Stomach (tissue), 4 donors: ENCODE data around the gene C3orf22.

Source experiments
- POLR2A ChIP-seq, 4 donors: fragments of 450-650 bp; IDR thresholded peaks; one replicate each; pipeline ENCODE4 v1.6.1; 2016; ENCODE audit warnings: antibody characterized with exemption in 4 of 4, control low read depth in 2 of 4, mild to moderate bottlenecking in 1 of 4, moderate library complexity in 1 of 4
- POLR2AphosphoS5 ChIP-seq, 3 donors: sonication (generic); formaldehyde crosslinking; IDR thresholded peaks; one replicate each; pipeline ENCODE4 v1.6.1; 2016; ENCODE audit warnings: antibody characterized with exemption in 3 of 3
- TF ChIP-seq, protein P1 (sequence below), 7 experiments: fragments of 450-650 bp in 4 of 7; fragments of 200-600 bp in 3 of 7; sonication (generic) in 3 of 7; IDR thresholded peaks; one replicate each; pipeline ENCODE4 v1.5.1; 2016 to 2019; ENCODE audit warnings: antibody characterized with exemption in 7 of 7, control low read depth in 2 of 7, mild to moderate bottlenecking in 1 of 7

DNA sequence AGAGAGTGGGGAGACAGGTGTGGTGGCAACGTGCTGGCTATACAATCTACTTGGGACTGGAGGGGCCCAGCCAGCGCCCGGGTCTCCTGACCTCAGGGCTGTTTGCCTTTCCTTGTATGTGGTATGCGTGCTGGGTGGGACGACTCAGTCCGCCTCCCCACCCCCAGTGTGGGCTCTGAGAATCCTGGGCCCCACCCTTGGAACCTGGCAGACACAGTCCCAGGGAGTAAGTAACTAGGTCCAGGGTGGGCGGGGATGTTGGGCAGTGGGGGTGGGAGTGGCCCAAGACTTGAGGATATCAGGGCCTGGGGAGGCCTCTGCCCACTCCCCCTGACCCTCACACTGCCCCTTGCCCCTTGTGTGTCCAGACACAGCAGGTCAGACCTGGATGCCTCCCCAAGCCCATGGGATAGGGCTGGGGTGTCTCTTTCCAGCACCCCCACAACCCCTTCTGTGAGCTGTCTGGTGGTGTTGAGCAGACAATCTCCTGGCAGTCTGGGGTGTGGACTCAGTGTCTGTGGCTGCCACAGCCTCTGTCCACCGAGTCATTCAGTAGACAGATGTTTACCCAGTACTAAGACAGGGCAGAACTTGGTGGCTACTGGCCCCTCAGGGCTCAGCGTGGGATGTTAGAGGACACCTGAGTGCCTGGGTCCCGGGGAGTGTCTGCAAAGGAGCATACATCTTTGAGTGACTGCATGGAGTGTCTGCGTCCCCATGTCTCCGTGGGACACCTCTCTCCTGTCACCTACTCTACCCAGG is 33.5 kb downstream of the C3orf22 start:
- TF ChIP-seq POLR2A (IDR thresholded peaks at IDR 0.05) (no peak), POLR2AphosphoS5 (IDR thresholded peaks at IDR 0.05) (no peak)
- TF ChIP-seq, protein P1, sequence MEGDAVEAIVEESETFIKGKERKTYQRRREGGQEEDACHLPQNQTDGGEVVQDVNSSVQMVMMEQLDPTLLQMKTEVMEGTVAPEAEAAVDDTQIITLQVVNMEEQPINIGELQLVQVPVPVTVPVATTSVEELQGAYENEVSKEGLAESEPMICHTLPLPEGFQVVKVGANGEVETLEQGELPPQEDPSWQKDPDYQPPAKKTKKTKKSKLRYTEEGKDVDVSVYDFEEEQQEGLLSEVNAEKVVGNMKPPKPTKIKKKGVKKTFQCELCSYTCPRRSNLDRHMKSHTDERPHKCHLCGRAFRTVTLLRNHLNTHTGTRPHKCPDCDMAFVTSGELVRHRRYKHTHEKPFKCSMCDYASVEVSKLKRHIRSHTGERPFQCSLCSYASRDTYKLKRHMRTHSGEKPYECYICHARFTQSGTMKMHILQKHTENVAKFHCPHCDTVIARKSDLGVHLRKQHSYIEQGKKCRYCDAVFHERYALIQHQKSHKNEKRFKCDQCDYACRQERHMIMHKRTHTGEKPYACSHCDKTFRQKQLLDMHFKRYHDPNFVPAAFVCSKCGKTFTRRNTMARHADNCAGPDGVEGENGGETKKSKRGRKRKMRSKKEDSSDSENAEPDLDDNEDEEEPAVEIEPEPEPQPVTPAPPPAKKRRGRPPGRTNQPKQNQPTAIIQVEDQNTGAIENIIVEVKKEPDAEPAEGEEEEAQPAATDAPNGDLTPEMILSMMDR (IDR thresholded peaks at IDR 0.05), result no peak
